Jurkat, Clone E6-1 (cell line): Measurements from ENCODE around the gene UGT2B17.
"Not testable (repeated sequence)": the region's sequence is repeated elsewhere in the genome, so short reads cannot be mapped to it uniquely, and the experiment has no call there.

Experiments
- DNase-seq: peaks from one replicate; pipeline ENCODE4 v3.0.0-alpha.2; 2011; ENCODE audit warnings: low read depth, low spot score
- H3K4me3 ChIP-seq: 2 replicates; pipeline ENCODE4 v1.5.1; 2011; ENCODE audit warnings: mild to moderate bottlenecking, low read length, control low read depth, moderate library complexity

The UGT2B17 gene

GRCh38 chr4:68570122-68570507, 6.0 kb downstream of the UGT2B17 start:
- DNase-seq, result no peak
- no peak overlapping the region for H3K4me3 ChIP-seq

GRCh38 chr4:68569466-68570121, 6.5 kb downstream of the UGT2B17 start:
- H3K4me3 ChIP-seq, result no peak overlapping the region
- no peak for DNase-seq

GRCh38 chr4:68569036-68569435, 7.1 kb downstream of the UGT2B17 start:
- not testable (repeated sequence) for DNase-seq, H3K4me3 ChIP-seq

GRCh38 chr4:68568535-68568934, 7.6 kb downstream of the UGT2B17 start:
- H3K4me3 ChIP-seq, DNase-seq: not testable (repeated sequence)

GRCh38 chr4:68566364-68566763, 9.8 kb downstream of the UGT2B17 start:
- H3K4me3 ChIP-seq, DNase-seq: not testable (repeated sequence)

GRCh38 chr4:68565082-68565481, 11.0 kb downstream of the UGT2B17 start:
- not testable (repeated sequence) for DNase-seq, H3K4me3 ChIP-seq

- DNase-seq, H3K4me3 ChIP-seq: not testable (repeated sequence)
Measured at GRCh38 chr4:68560364-68561070, 15.6 kb downstream of the UGT2B17 start.

GRCh38 chr4:68553830-68554229, 22.3 kb downstream of the UGT2B17 start:
- H3K4me3 ChIP-seq, DNase-seq: not testable (repeated sequence)

GRCh38 chr4:68552818-68553811, 23.0 kb downstream of the UGT2B17 start:
- not testable (repeated sequence) for H3K4me3 ChIP-seq

GRCh38 chr4:68542742-68543141, 33.4 kb downstream of the UGT2B17 start:
- H3K4me3 ChIP-seq, DNase-seq: not testable (repeated sequence)

More at GRCh38 chr4:68552818-68553811, 23.0 kb downstream of the UGT2B17 start:
- not testable (repeated sequence) for DNase-seq

GRCh38 chr4:68536375-68536774, 39.7 kb downstream of the UGT2B17 start:
- no peak overlapping the region for H3K4me3 ChIP-seq
- no peak for DNase-seq

- no peak overlapping the region for H3K4me3 ChIP-seq
- no peak for DNase-seq
Measured at GRCh38 chr4:68535974-68536373, 40.1 kb downstream of the UGT2B17 start.

- not testable (repeated sequence) for DNase-seq, H3K4me3 ChIP-seq
Measured at GRCh38 chr4:68522232-68522631, 53.9 kb downstream of the UGT2B17 start.

GRCh38 chr4:68520985-68521384, 55.1 kb downstream of the UGT2B17 start:
- no peak for DNase-seq
- H3K4me3 ChIP-seq, result no peak overlapping the region

GRCh38 chr4:68518889-68519288, 57.2 kb downstream of the UGT2B17 start:
- no peak for DNase-seq
- no peak overlapping the region for H3K4me3 ChIP-seq

GRCh38 chr4:68505452-68505851, 70.7 kb downstream of the UGT2B17 start:
- not testable (repeated sequence) for H3K4me3 ChIP-seq, DNase-seq

- H3K4me3 ChIP-seq, result not testable (repeated sequence)
- DNase-seq, result peak; percentile 14
Measured at GRCh38 chr4:68504836-68505235, 71.3 kb downstream of the UGT2B17 start.

- H3K4me3 ChIP-seq, DNase-seq: not testable (repeated sequence)
Measured at GRCh38 chr4:68503462-68503861, 72.7 kb downstream of the UGT2B17 start.

- no peak for DNase-seq
- no peak overlapping the region for H3K4me3 ChIP-seq
Measured at GRCh38 chr4:68499021-68499420, 77.1 kb downstream of the UGT2B17 start.
